ENCODE measurements around the gene FBXO24. TPM values are rescaled to one million over a fixed set of nuclear protein-coding genes. Genes with fewer than 3 reads are reported as not detected.

Gene FBXO24
- total and polyA plus RNA-seq, 9 of the 15 experiments (the other 6 are each of a cell fraction or from before 2014, with no cell fraction given) = 0.17 to 0.95 (median 0.50) TPM

DNA sequence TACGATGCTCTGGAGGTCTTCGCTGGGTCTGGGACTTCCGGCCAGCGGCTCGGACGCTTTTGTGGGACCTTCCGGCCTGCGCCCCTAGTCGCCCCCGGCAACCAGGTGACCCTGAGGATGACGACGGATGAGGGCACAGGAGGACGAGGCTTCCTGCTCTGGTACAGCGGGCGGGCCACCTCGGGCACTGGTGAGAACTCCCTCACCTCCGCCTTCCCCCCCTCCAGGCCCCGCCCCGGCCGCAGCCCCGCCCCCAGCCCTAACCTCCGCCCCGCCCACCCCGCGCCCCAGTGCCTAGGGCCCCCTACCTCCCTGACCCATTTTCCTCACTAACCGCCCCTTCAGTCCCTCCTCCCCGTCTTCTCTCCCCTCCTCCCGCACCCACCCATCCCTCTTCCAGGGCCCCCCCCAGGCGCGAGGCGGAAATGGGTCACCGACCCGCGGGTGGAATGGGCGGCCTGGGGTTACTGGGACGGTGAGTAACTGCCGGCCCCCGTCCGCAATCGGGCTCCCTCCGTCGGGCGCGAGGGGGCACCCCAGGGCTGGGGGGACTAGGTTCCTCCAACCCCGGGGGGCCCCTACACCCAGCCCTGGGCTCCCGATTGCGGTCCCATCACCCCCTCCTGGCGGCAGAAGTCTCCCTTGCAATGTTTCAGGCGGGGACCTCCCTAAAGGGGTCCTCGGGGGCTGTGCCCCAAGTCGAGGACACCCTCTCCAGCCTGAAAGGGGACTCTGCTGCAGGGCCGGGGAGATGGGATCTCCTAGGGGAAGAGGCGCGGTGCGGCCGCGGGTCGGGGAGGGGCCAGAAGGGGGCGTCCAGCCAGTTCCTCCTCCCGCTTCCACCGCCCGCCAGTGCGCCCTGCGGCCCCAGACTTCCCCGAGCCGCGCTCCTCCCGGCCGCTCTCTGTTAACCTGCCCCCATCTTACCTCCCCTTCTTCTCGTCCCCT, 18.2 kb downstream of the FBXO24 start (continued):
- TF ChIP-seq, protein P1, sequence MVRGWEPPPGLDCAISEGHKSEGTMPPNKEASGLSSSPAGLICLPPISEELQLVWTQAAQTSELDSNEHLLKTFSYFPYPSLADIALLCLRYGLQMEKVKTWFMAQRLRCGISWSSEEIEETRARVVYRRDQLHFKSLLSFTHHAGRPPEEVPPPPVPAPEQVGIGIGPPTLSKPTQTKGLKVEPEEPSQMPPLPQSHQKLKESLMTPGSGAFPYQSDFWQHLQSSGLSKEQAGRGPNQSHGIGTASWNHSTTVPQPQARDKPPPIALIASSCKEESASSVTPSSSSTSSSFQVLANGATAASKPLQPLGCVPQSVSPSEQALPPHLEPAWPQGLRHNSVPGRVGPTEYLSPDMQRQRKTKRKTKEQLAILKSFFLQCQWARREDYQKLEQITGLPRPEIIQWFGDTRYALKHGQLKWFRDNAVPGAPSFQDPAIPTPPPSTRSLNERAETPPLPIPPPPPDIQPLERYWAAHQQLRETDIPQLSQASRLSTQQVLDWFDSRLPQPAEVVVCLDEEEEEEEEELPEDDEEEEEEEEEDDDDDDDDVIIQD (CRISPR knock-in tag; IDR thresholded peaks at IDR 0.05) = no peak
- TF ChIP-seq PCBP1 (IDR thresholded peaks at IDR 0.05; ENCODE audit: low read depth, low read length, poor library complexity, severe bottlenecking) (peak; percentile 46), ZNF232 (CRISPR knock-in tag; IDR thresholded peaks at IDR 0.05) (no peak; the same call in 1 of the 2 replicates), HDAC3 (IDR thresholded peaks at IDR 0.05; ENCODE audit: borderline replicate concordance, partially characterized antibody) (no peak), SIX5 (IDR thresholded peaks at IDR 0.05; ENCODE audit: borderline replicate concordance in 1 of 2, insufficient read depth in 1 of 2, low read depth in 1 of 2, low read length in 2 of 2) (no peak), ADNP (tag; IDR thresholded peaks at IDR 0.05) (no peak), RBM22 (IDR thresholded peaks at IDR 0.05; ENCODE audit: low read depth, low read length, poor library complexity, severe bottlenecking) (no peak), ETV1 (tag; conservative IDR thresholded peaks at IDR 0.05; ENCODE audit: low read depth) (0 out of 2 replicates have a peak, but pooled peaks have one; percentile 48), ZNF384 (IDR thresholded peaks at IDR 0.05; ENCODE audit: low read depth, low read length) (no peak), SP1 (CRISPR knock-in tag; IDR thresholded peaks at IDR 0.05) (peak; percentile 52; the same call in 1 of the 2 replicates), ZNF584 (CRISPR knock-in tag; IDR thresholded peaks at IDR 0.05; ENCODE audit: low read depth) (no peak), ZNF12 (CRISPR knock-in tag; IDR thresholded peaks at IDR 0.05) (0 out of 2 replicates have a peak, but pooled peaks have one; percentile 60), RBBP5 (IDR thresholded peaks at IDR 0.05; ENCODE audit: borderline replicate concordance, insufficient read depth, low read length, poor library complexity, severe bottlenecking) (peak; percentile 60), SETDB1 (IDR thresholded peaks at IDR 0.05; ENCODE audit: low read length) (no peak), PRPF4 (IDR thresholded peaks at IDR 0.05; ENCODE audit: insufficient read depth, low read depth, low read length, poor library complexity, severe bottlenecking) (peak; percentile 27), ETV6 (IDR thresholded peaks at IDR 0.05; ENCODE audit: borderline replicate concordance in 1 of 2, low read depth in 2 of 2, low read length in 1 of 2) (no peak), ETV6 (CRISPR knock-in tag; IDR thresholded peaks at IDR 0.05; ENCODE audit: borderline replicate concordance) (no peak)
- TF ChIP-seq, protein P2, sequence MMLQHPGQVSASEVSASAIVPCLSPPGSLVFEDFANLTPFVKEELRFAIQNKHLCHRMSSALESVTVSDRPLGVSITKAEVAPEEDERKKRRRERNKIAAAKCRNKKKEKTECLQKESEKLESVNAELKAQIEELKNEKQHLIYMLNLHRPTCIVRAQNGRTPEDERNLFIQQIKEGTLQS (IDR thresholded peaks at IDR 0.05) = no peak
- TF ChIP-seq, protein P2 (CRISPR knock-in tag; conservative IDR thresholded peaks at IDR 0.05) = no peak
- TF ChIP-seq, protein P3, sequence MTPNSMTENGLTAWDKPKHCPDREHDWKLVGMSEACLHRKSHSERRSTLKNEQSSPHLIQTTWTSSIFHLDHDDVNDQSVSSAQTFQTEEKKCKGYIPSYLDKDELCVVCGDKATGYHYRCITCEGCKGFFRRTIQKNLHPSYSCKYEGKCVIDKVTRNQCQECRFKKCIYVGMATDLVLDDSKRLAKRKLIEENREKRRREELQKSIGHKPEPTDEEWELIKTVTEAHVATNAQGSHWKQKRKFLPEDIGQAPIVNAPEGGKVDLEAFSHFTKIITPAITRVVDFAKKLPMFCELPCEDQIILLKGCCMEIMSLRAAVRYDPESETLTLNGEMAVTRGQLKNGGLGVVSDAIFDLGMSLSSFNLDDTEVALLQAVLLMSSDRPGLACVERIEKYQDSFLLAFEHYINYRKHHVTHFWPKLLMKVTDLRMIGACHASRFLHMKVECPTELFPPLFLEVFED (CRISPR knock-in tag; conservative IDR thresholded peaks at IDR 0.05) = no peak
- TF ChIP-seq, protein P4, sequence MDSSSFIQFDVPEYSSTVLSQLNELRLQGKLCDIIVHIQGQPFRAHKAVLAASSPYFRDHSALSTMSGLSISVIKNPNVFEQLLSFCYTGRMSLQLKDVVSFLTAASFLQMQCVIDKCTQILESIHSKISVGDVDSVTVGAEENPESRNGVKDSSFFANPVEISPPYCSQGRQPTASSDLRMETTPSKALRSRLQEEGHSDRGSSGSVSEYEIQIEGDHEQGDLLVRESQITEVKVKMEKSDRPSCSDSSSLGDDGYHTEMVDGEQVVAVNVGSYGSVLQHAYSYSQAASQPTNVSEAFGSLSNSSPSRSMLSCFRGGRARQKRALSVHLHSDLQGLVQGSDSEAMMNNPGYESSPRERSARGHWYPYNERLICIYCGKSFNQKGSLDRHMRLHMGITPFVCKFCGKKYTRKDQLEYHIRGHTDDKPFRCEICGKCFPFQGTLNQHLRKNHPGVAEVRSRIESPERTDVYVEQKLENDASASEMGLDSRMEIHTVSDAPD (CRISPR knock-in tag; IDR thresholded peaks at IDR 0.05) = no peak
